Esophagus squamous epithelium (tissue), 5 donors: ENCODE results near the gene SLC16A7. TPM values are rescaled to one million over a fixed set of nuclear protein-coding genes. Genes with fewer than 3 reads are reported as not detected.

Experiments
- DNase-seq: peaks from one replicate; lab custom pipeline; 2025; lab: John Stamatoyannopoulos, UW
- H3K27ac ChIP-seq, 4 donors: fragments of 200-600 bp; sonication (generic); one replicate each; pipeline ENCODE4 v1.5.1; 2016 to 2019; ENCODE audit warnings: mild to moderate bottlenecking in 1 of 4
- H3K27me3 ChIP-seq, 4 donors: fragments of 200-600 bp; sonication (generic); 1 replicate in 3 of 4; 2 replicates in 1 of 4; pipeline versions ENCODE4 v1.5.1 to v1.6.0; 2017 to 2021; ENCODE audit warnings: antibody characterized with exemption in 1 of 4
- H3K36me3 ChIP-seq, 3 donors: fragments of 200-600 bp; sonication (generic); one replicate each; pipeline ENCODE4 v1.5.1; 2016 to 2019
- H3K4me1 ChIP-seq, 3 donors: fragments of 200-600 bp; sonication (generic); one replicate each; pipeline ENCODE4 v1.5.1; 2017 to 2019
- H3K4me3 ChIP-seq, 4 donors: fragments of 200-600 bp; sonication (generic); 1 replicate in 3 of 4; 2 replicates in 1 of 4; pipeline ENCODE4 v1.5.1; 2016 to 2019; ENCODE audit warnings: mild to moderate bottlenecking in 2 of 4, moderate library complexity in 1 of 4
- H3K9me3 ChIP-seq, 3 donors: fragments of 200-600 bp; sonication (generic); one replicate each; pipeline ENCODE4 v1.5.1; 2016 to 2019
- CTCF ChIP-seq, 6 experiments: fragments of 450-650 bp in 4 of 6; fragments of 200-600 bp in 2 of 6; sonication (generic) in 2 of 6; IDR thresholded peaks; one replicate each; pipeline ENCODE4 v1.5.1; 2016 to 2019; ENCODE audit warnings: antibody characterized with exemption in 6 of 6, mild to moderate bottlenecking in 4 of 6, moderate library complexity in 4 of 6
- POLR2A ChIP-seq, 4 donors: fragments of 450-650 bp; IDR thresholded peaks; one replicate each; pipeline ENCODE4 v1.6.1; 2017; ENCODE audit warnings: antibody characterized with exemption in 4 of 4, mild to moderate bottlenecking in 4 of 4, moderate library complexity in 3 of 4
- WGBS, 2 donors: methylation state at CpG; one replicate each; pipeline ENCODE4 v1.1.5; 2018; 5-methylcytosine and 5-hydroxymethylcytosine counted together
- intact Hi-C: fragments of 100-400 bp; cut with DNase I; formaldehyde crosslinking; loops from one replicate; pipeline ENCODE4 v1.15.0; 2022
- total RNA-seq, 4 donors: library from RNA; depleted of rRNA; stranded (reverse); fragments of >200 nt; gene quantifications; one replicate each; pipeline ENCODE4 v1.1.0, GENCODE V29; 2016
- donor health status: DM: yes; HTN: yes; CAD: no.

The SLC16A7 gene
- total RNA-seq, 4 donors from 2014 or later: 55.3 to 82.1 (median 72.9) TPM

- DNase-seq: no peak
- TF ChIP-seq POLR2A (IDR thresholded peaks at IDR 0.05) (no peak), CTCF (IDR thresholded peaks at IDR 0.05) (no peak)
- H3K27me3 ChIP-seq: no peaks in the 10 kb centered on the region
- H3K4me1 ChIP-seq: peaks cover 0 to 17% (median 9%) of the 10 kb centered on the region in 3 donors
- no peaks in the 10 kb centered on the region for H3K9me3 ChIP-seq
- intact Hi-C loops: loop anchor here (5.0 kb wide), 1 partner anchor 96 kb away; no protein-coding TSS in a partner anchor
- no peak overlapping the region for H3K4me3 ChIP-seq
- 52 to 65% methylated on average over 4 of the region's 4 CpGs for WGBS, 2 donors
- peak overlapping the region in 1 of 4 donors; percentile 23 for H3K27ac ChIP-seq
- H3K36me3 ChIP-seq: no peaks in the 10 kb centered on the region
These were observed 102.8 kb downstream of the SLC16A7 start for GRCh38 chr12:59698600-59698999.

DNA sequence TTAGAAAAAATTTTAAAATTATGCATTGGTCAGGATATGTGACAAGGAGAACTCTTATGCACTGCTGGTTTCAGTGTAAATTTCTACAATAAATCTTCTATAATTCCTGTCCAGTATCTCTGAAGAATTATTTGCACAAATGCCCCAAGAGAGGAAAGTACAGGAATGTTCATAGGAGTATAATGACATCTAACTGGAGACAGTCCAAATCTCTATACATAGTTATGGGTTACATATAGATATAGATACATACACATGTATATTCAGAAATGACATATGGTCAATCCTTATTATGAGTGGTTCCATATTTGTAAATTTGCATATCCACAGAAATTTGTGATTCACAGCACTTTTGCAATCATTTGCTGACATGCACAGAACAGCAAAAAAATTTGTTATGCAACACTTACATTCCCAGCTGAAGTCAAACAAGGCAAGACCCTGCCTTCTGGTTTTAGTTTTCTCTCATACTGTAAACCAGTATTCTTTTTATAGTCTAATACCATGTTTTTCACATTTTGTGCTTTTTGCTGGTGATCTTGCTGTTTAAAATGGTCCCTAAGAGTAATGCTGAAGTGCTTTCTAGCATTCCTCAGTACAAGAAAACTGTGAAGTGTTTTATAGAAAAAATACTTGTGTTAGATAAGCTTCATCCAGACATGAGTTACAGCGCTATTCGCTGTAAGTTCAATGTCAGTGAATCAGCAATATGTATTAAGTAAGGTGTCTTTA is 103.8 kb downstream of the SLC16A7 start:
- no peaks in the 10 kb centered on the region for H3K9me3 ChIP-seq
- TF ChIP-seq POLR2A (IDR thresholded peaks at IDR 0.05): no peak
- TF ChIP-seq CTCF (IDR thresholded peaks at IDR 0.05): no peak
- H3K27me3 ChIP-seq: no peaks in the 10 kb centered on the region
- peaks cover 0 to 17% (median 9%) of the 10 kb centered on the region in 3 donors for H3K4me1 ChIP-seq
- no peak for DNase-seq
- intact Hi-C loops: loop anchor here (5.0 kb wide), 1 partner anchor 97 kb away; no protein-coding TSS in a partner anchor
- 94% methylated on average over 2 of the region's 2 CpGs for WGBS, 2 donors
- H3K4me3 ChIP-seq: no peak overlapping the region
- no peak overlapping the region for H3K27ac ChIP-seq
- peaks cover 0 to 1% (median 0%) of the 10 kb centered on the region in 3 donors for H3K36me3 ChIP-seq

DNA sequence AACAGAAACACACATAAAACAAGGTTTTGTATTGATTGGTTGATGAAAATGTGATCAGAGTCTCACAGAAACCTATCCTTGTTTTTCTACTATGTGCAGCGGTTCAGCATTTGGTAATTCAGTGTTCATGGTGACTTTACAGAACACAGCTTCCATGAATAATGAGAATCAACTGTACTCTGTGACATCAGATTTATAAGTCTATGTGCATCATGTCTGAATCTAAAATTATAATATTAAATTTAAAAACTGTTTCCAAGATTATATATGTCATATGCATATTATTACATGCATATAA is 104.3 kb downstream of the SLC16A7 start:
- H3K27me3 ChIP-seq: no peaks in the 10 kb centered on the region
- intact Hi-C loops: no loop called here
- peaks cover 0 to 6% (median 0%) of the 10 kb centered on the region in 3 donors for H3K36me3 ChIP-seq
- TF ChIP-seq POLR2A (IDR thresholded peaks at IDR 0.05) (no peak), CTCF (IDR thresholded peaks at IDR 0.05) (no peak)
- no peak overlapping the region for H3K4me3 ChIP-seq
- peaks cover 0 to 15% (median 9%) of the 10 kb centered on the region in 3 donors for H3K4me1 ChIP-seq
- H3K27ac ChIP-seq: no peak overlapping the region
- no peak for DNase-seq
- WGBS, 2 donors: 89 to 94% methylated on average over 1 of the region's 1 CpG
- no peaks in the 10 kb centered on the region for H3K9me3 ChIP-seq

- no peaks in the 10 kb centered on the region for H3K9me3 ChIP-seq
- intact Hi-C loops: no loop called here
- H3K27ac ChIP-seq: no peak overlapping the region
- no peak overlapping the region for H3K4me3 ChIP-seq
- TF ChIP-seq CTCF (IDR thresholded peaks at IDR 0.05) (no peak), POLR2A (IDR thresholded peaks at IDR 0.05) (no peak)
- no peak for DNase-seq
- peaks cover 0 to 5% (median 0%) of the 10 kb centered on the region in 3 donors for H3K4me1 ChIP-seq
- peaks cover 0 to 23% (median 0%) of the 10 kb centered on the region in 3 donors for H3K36me3 ChIP-seq
- H3K27me3 ChIP-seq: no peaks in the 10 kb centered on the region
These were observed 112.2 kb downstream of the SLC16A7 start for GRCh38 chr12:59708064-59708463.

GRCh38 chr12:59708484-59708883 is 112.7 kb downstream of the SLC16A7 start:
- Histone ChIP-seq H3K27me3 (no peaks in the 10 kb centered on the region), H3K36me3 (peaks cover 0 to 23% (median 0%) of the 10 kb centered on the region in 3 donors), H3K9me3 (no peaks in the 10 kb centered on the region), H3K4me1 (peaks cover 0 to 5% (median 0%) of the 10 kb centered on the region in 3 donors), H3K4me3 (no peak overlapping the region), H3K27ac (no peak overlapping the region)
- DNase-seq: no peak
- TF ChIP-seq POLR2A (IDR thresholded peaks at IDR 0.05) (no peak), CTCF (IDR thresholded peaks at IDR 0.05) (no peak)
- intact Hi-C loops: no loop called here
- 95 to 100% methylated on average over 1 of the region's 1 CpG for WGBS, 2 donors
